CD14-positive monocyte (primary cell): Measurements from ENCODE around the gene ENAM. TPM values are rescaled to one million over a fixed set of nuclear protein-coding genes. Genes with fewer than 3 reads are reported as not detected.
"Not testable (repeated sequence)": the region's sequence is repeated elsewhere in the genome, so short reads cannot be mapped to it uniquely, and the experiment has no call there.

Experiments
- DNase-seq, 3 donors: peaks; one replicate each; pipeline ENCODE4 v3.0.0-alpha.2; 2011 to 2022
- H2AFZ ChIP-seq: 2 replicates; pipeline ENCODE4 v1.6.0; 2012; ENCODE audit warnings: mild to moderate bottlenecking, low read depth, low read length, inconsistent platforms; ENCODE audit not compliant: insufficient read depth, poor library complexity, severe bottlenecking
- H3K27ac ChIP-seq, 2 donors: 1 replicate in 1 of 2; 2 replicates in 1 of 2; pipeline ENCODE4 v1.5.1; 2012 to 2013; ENCODE audit warnings: low read length in 2 of 2, control low read depth in 1 of 2, inconsistent platforms in 1 of 2, low read depth in 1 of 2, mild to moderate bottlenecking in 1 of 2
- H3K27me3 ChIP-seq, 2 donors: one replicate each; pipeline versions ENCODE4 v1.6.0 to v1.6.1; 2011 to 2013; ENCODE audit warnings: low read length in 2 of 2; ENCODE audit not compliant: control insufficient read depth in 2 of 2, insufficient read depth in 2 of 2
- H3K36me3 ChIP-seq, 2 donors: replicated peaks in 1 of 2; 1 replicate in 1 of 2; 2 replicates in 1 of 2; pipeline versions ENCODE4 v1.5.1 to v1.6.1; 2012 to 2013; ENCODE audit warnings: low read length in 2 of 2, control low read depth in 1 of 2, inconsistent platforms in 1 of 2, mild to moderate bottlenecking in 1 of 2; ENCODE audit not compliant: insufficient read depth in 2 of 2, control insufficient read depth in 1 of 2
- H3K4me1 ChIP-seq, 2 donors: 1 replicate in 1 of 2; 2 replicates in 1 of 2; pipeline versions ENCODE4 v1.5.1 to v1.6.1; 2012 to 2013; ENCODE audit warnings: low read length in 2 of 2, control low read depth in 1 of 2, inconsistent platforms in 1 of 2, mild to moderate bottlenecking in 1 of 2, moderate library complexity in 1 of 2; ENCODE audit not compliant: insufficient read depth in 2 of 2, control insufficient read depth in 1 of 2
- H3K4me2 ChIP-seq: replicated peaks from 2 replicates; pipeline ENCODE3; 2012; ENCODE audit warnings: low read length, moderate library complexity, mild to moderate bottlenecking; ENCODE audit not compliant: poor library complexity, severe bottlenecking; ENCODE audit errors: extremely low read depth
- H3K4me3 ChIP-seq, 3 experiments: fragments of 200-600 bp in 1 of 3; sonication (generic) in 1 of 3; replicated peaks in 1 of 3; 1 replicate in 2 of 3; 2 replicates in 1 of 3; pipeline ENCODE4 v1.5.1; 2011 to 2013; ENCODE audit warnings: low read length in 3 of 3, mild to moderate bottlenecking in 3 of 3, control low read depth in 2 of 3, low read depth in 2 of 3, inconsistent platforms in 1 of 3, moderate library complexity in 1 of 3
- H3K79me2 ChIP-seq: 2 replicates; pipeline ENCODE4 v1.6.0; 2012; ENCODE audit warnings: mild to moderate bottlenecking, control low read depth, inconsistent platforms, low read length, moderate library complexity; ENCODE audit not compliant: insufficient read depth
- H3K9ac ChIP-seq: 2 replicates; pipeline ENCODE4 v1.6.0; 2017; ENCODE audit warnings: low read length, mild to moderate bottlenecking; ENCODE audit not compliant: insufficient read depth, poor library complexity, severe bottlenecking
- H3K9me3 ChIP-seq, 2 donors: replicated peaks in 1 of 2; 1 replicate in 1 of 2; 2 replicates in 1 of 2; pipeline versions ENCODE4 v1.5.1 to v1.6.1; 2012 to 2013; ENCODE audit warnings: low read length in 2 of 2, control low read depth in 1 of 2; ENCODE audit not compliant: control insufficient read depth in 1 of 2, insufficient read depth in 1 of 2
- H4K20me1 ChIP-seq: 2 replicates; pipeline ENCODE4 v1.6.0; 2012; ENCODE audit warnings: mild to moderate bottlenecking, low read length, control low read depth, moderate library complexity; ENCODE audit not compliant: insufficient read depth
- H3K27ac Mint-ChIP-seq, 7 donors: one replicate each; pipeline ENCODE4 v1.8.0; 2020; ENCODE audit warnings: mild to moderate bottlenecking in 7 of 7, mixed read lengths in 7 of 7, moderate library complexity in 6 of 7, inconsistent platforms in 2 of 7
- H3K27me3 Mint-ChIP-seq, 3 donors: one replicate each; pipeline ENCODE4 v1.8.0; 2021 to 2022; ENCODE audit warnings: low read depth in 3 of 3, mild to moderate bottlenecking in 3 of 3, mixed read lengths in 3 of 3, moderate library complexity in 3 of 3, inconsistent platforms in 1 of 3
- H3K36me3 Mint-ChIP-seq, 2 donors: one replicate each; pipeline ENCODE4 v1.8.0; 2020; ENCODE audit warnings: mixed read lengths in 2 of 2, inconsistent platforms in 1 of 2, mild to moderate bottlenecking in 1 of 2
- H3K4me1 Mint-ChIP-seq: one replicate; pipeline ENCODE4 v1.8.0; 2020; ENCODE audit warnings: mild to moderate bottlenecking, mixed read lengths
- H3K4me3 Mint-ChIP-seq, 2 donors: one replicate each; pipeline ENCODE4 v1.8.0; 2020; ENCODE audit warnings: mild to moderate bottlenecking in 2 of 2, mixed read lengths in 2 of 2, moderate library complexity in 1 of 2
- H3K9me3 Mint-ChIP-seq, 7 donors: one replicate each; pipeline ENCODE4 v1.8.0; 2020 to 2022; ENCODE audit warnings: mixed read lengths in 7 of 7, mild to moderate bottlenecking in 6 of 7, moderate library complexity in 6 of 7, inconsistent platforms in 2 of 7
- WGBS: methylation state at CpG from one replicate; pipeline ENCODE4 v1.1.5; 2013; ENCODE audit warnings: missing lambda C conversion rate; ENCODE audit not compliant: insufficient coverage; 5-methylcytosine and 5-hydroxymethylcytosine counted together
- intact Hi-C, 2 donors: fragments of 100-400 bp; cut with micrococcal nuclease; formaldehyde crosslinking; loops; one replicate each; pipeline versions ENCODE4 v1.15.0 to v1.15.1; 2023
- polyA plus RNA-seq, 3 donors: library from polyadenylated mRNA; depleted of rRNA in 1 of 3; unstranded in 2 of 3; stranded (reverse) in 1 of 3; fragments of 300-500 nt in 2 of 3; fragments of >200 nt in 1 of 3; fragmentation: Illumina TruSeq in 2 of 3; gene quantifications; 1 replicate in 2 of 3; 2 replicates in 1 of 3; pipeline ENCODE4 v1.2.3, GENCODE V29; 2012 to 2021
- TF ChIP-seq, protein P1 (sequence below): fragments of 200-600 bp; IDR thresholded peaks from one replicate; pipeline ENCODE4 v1.8.0; 2022; ENCODE audit warnings: antibody characterized with exemption, mild to moderate bottlenecking

Gene ENAM
- polyA plus RNA-seq, 3 donors: not detected

DNA sequence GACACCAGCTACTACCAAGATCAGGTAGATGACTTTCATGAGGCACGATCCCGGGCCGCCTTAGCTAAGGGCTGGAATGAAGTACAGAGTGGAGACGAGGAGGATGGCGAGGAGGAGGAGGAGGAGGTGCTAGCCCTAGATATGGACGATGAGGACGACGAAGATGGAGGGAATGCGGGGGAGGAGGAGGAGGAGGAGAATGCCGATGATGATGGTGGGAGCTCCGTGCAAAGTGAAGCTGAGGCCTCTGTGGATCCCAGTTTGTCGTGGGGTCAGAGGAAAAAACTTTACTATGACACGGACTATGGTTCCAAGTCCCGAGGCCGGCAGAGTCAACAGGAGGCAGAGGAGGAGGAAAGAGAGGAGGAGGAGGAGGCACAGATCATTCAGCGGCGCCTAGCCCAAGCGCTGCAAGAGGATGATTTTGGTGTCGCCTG is 60.3 kb downstream of the ENAM start:
- H3K4me2 ChIP-seq: peak overlapping the region; percentile 83
- H3K4me3 Mint-ChIP-seq: peak overlapping the region; percentile 95 to 98
- H3K4me3 ChIP-seq: peak overlapping the region; percentile 68 to 95 (median 93)
- DNase-seq: no peak
- H3K27me3 Mint-ChIP-seq: peaks cover 0 to 3% (median 2%) of the 10 kb centered on the region in 3 donors
- H3K79me2 ChIP-seq: peaks cover 51% of the 10 kb centered on the region
- no peaks in the 10 kb centered on the region for H3K27me3 ChIP-seq
- peak overlapping the region; percentile 93 to 95 for H3K27ac ChIP-seq
- TF ChIP-seq, protein P1, sequence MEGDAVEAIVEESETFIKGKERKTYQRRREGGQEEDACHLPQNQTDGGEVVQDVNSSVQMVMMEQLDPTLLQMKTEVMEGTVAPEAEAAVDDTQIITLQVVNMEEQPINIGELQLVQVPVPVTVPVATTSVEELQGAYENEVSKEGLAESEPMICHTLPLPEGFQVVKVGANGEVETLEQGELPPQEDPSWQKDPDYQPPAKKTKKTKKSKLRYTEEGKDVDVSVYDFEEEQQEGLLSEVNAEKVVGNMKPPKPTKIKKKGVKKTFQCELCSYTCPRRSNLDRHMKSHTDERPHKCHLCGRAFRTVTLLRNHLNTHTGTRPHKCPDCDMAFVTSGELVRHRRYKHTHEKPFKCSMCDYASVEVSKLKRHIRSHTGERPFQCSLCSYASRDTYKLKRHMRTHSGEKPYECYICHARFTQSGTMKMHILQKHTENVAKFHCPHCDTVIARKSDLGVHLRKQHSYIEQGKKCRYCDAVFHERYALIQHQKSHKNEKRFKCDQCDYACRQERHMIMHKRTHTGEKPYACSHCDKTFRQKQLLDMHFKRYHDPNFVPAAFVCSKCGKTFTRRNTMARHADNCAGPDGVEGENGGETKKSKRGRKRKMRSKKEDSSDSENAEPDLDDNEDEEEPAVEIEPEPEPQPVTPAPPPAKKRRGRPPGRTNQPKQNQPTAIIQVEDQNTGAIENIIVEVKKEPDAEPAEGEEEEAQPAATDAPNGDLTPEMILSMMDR: no peak
- H3K36me3 ChIP-seq: no peaks in the 10 kb centered on the region
- peak overlapping the region; percentile 85 for H3K9ac ChIP-seq
- peak overlapping the region; percentile 89 to 99 (median 98) for H3K27ac Mint-ChIP-seq
- H3K4me1 ChIP-seq: peaks cover 42 to 54% of the 10 kb centered on the region in 2 donors
- H3K9me3 ChIP-seq: no peaks in the 10 kb centered on the region
- H4K20me1 ChIP-seq: peaks cover 11% of the 10 kb centered on the region
- peaks cover 38% of the 10 kb centered on the region for H3K4me1 Mint-ChIP-seq
- WGBS: 5% methylated on average over 18 of the region's 19 CpGs
- peaks cover 2 to 17% of the 10 kb centered on the region in 2 donors for H3K36me3 Mint-ChIP-seq
- intact Hi-C loops: loop anchor here (2.0 to 10.0 kb wide), 3 partner anchors 16 to 156 kb away; partner anchors contain the start of gene GRSF1 (in 1 of the 2)
- H3K9me3 Mint-ChIP-seq: no peaks in the 10 kb centered on the region
- peak overlapping the region; percentile 99 for H2AFZ ChIP-seq

DNA sequence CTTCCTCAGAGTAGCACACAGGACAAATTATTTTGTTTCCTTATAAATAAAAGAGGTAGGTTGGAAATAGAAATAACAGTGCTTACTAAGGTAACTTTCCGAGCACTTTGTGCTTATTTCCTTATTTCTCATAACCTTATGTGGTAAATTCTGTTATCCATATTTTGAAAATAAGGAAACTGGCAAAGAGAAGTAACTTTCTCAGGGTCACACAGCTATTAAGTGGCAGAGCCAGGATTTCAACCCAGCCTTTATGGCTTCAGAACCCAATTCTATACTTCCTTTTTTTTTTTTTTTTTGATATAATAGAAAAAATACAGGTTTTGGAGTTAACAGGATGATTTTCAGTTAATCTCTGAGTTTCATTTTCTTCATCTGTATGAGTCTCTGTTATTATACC is 63.1 kb downstream of the ENAM start:
- H3K27me3 Mint-ChIP-seq: peaks cover 0 to 3% (median 0%) of the 10 kb centered on the region in 3 donors
- H3K4me1 ChIP-seq: peaks cover 42 to 54% of the 10 kb centered on the region in 2 donors
- H3K4me2 ChIP-seq: peak overlapping the region; percentile 68
- no peaks in the 10 kb centered on the region for H3K27me3 ChIP-seq
- H3K79me2 ChIP-seq: peaks cover 53% of the 10 kb centered on the region
- H3K36me3 ChIP-seq: peaks cover 0 to 2% of the 10 kb centered on the region in 2 donors
- H3K27ac Mint-ChIP-seq: peak overlapping the region; percentile 77 to 89 (median 82)
- no peaks in the 10 kb centered on the region for H3K9me3 ChIP-seq
- no peak overlapping the region for H2AFZ ChIP-seq
- H3K4me3 Mint-ChIP-seq: peak overlapping the region in 1 of 2 donors; percentile 72
- peak overlapping the region; percentile 55 to 84 for H3K27ac ChIP-seq
- peak; percentile 50 to 75 (median 69) for DNase-seq
- H3K36me3 Mint-ChIP-seq: peaks cover 5 to 17% of the 10 kb centered on the region in 2 donors
- no CpG with 5 or more reads among the region's 1 CpG for WGBS
- H3K9me3 Mint-ChIP-seq: no peaks in the 10 kb centered on the region
- peak overlapping the region in 1 of 3 experiments; percentile 58 for H3K4me3 ChIP-seq
- intact Hi-C loops: no loop called here
- TF ChIP-seq, protein P1: no peak
- H4K20me1 ChIP-seq: peaks cover 11% of the 10 kb centered on the region
- H3K4me1 Mint-ChIP-seq: peaks cover 38% of the 10 kb centered on the region
- H3K9ac ChIP-seq: peak overlapping the region; percentile 4

DNA sequence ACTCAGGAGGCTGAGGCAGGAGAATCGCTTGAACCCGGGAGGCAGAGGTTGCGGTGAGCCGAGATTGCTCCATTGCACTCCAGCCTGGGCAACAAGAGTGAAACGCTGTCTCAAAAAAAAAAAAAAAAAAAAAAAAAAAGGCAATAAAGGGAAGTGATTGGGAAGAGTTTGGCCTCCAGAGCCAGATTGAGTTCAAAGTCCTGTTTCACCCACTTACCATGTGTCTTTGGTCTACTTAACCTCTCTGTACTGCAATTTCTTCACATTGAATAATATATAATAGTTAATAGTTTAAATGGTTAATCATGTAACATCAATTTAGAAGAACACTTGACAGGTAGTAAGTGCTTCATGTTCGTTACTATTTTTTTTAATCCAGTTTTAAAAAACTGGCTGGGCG is 66.1 kb downstream of the ENAM start:
- Histone ChIP-seq H3K79me2 (peaks cover 33% of the 10 kb centered on the region), H3K4me1 (peaks cover 28 to 31% of the 10 kb centered on the region in 2 donors)
- H2AFZ ChIP-seq, DNase-seq, H4K20me1 ChIP-seq, intact Hi-C loops, H3K27ac Mint-ChIP-seq, H3K9me3 ChIP-seq, H3K36me3 ChIP-seq, H3K9me3 Mint-ChIP-seq, H3K27me3 ChIP-seq, H3K4me2 ChIP-seq, H3K4me3 Mint-ChIP-seq, H3K9ac ChIP-seq, H3K27ac ChIP-seq, H3K4me3 ChIP-seq, H3K27me3 Mint-ChIP-seq: not testable (repeated sequence)
- Mint-ChIP-seq H3K4me1 (peaks cover 22% of the 10 kb centered on the region), H3K36me3 (peaks cover 5 to 16% of the 10 kb centered on the region in 2 donors)
- no CpG with 5 or more reads among the region's 7 CpGs for WGBS
